ENCODE results near the gene OR1I1. TPM values are rescaled to one million over a fixed set of nuclear protein-coding genes. Genes with fewer than 3 reads are reported as not detected.

The OR1I1 gene
- total RNA-seq, 1 experiment from 2014 or later, result not detected

GRCh38 chr19:15113245-15114152 lies 31.5 kb downstream of the OR1I1 start:
- Histone ChIP-seq H3K27me3 (ENCODE audit: insufficient read depth, low read length) (no peaks in the 10 kb centered on the region), H3K36me3 (ENCODE audit: control insufficient read depth in 1 of 2, insufficient read depth in 2 of 2, low read length in 2 of 2) (peaks cover 17 to 18% of the 10 kb centered on the region in 2 experiments), H3K9ac (ENCODE audit: low read length) (no peak overlapping the region), H3K27ac (ENCODE audit: low read depth, low read length) (no peak overlapping the region), H3K79me2 (ENCODE audit: insufficient read depth, low read length) (no peaks in the 10 kb centered on the region), H3K9me2 (ENCODE audit: insufficient read depth) (no peaks in the 10 kb centered on the region), H2AFZ (ENCODE audit: low read depth, low read length, poor library complexity, severe bottlenecking) (no peak overlapping the region), H4K20me1 (ENCODE audit: insufficient read depth) (no peaks in the 10 kb centered on the region), H3K4me3 (replicated peaks in 1 of 2; ENCODE audit: low read depth in 1 of 2, low read length in 2 of 2) (no peak overlapping the region), H3K4me1 (ENCODE audit: control insufficient read depth in 1 of 2, insufficient read depth in 2 of 2, low read length in 2 of 2) (no peaks in the 10 kb centered on the region; a peak in 1 of 4 replicates), H3K9me3 (ENCODE audit: control insufficient read depth in 1 of 2, insufficient read depth in 1 of 2, low read depth in 1 of 2, low read length in 2 of 2) (no peaks in the 10 kb centered on the region), H3K4me2 (ENCODE audit: low read length) (no peak overlapping the region)
- BruUV-seq (replicated peaks), result no TSS peak
- no peak for DNase-seq (ENCODE audit: low read depth, low spot score)
- TF ChIP-seq POLR2AphosphoS5 (IDR thresholded peaks at IDR 0.05; ENCODE audit: low read depth, low read length), result no peak
- no peak for TF ChIP-seq POLR2A (IDR thresholded peaks at IDR 0.05; ENCODE audit: borderline replicate concordance, extremely low read depth, insufficient read depth, insufficient read length)
- no peak for TF ChIP-seq YY1 (IDR thresholded peaks at IDR 0.05; ENCODE audit: extremely low read depth, insufficient replicate concordance, low read depth, low read length)
- RAD21 ChIA-PET (ENCODE audit: low non-redundant PET in 1 of 2, low total read pairs in 2 of 2, uncharacterized antibody in 2 of 2, unreplicated experiment in 2 of 2), result no interaction called here
- CTCF ChIA-PET, result no interaction called here
- intact Hi-C loops (cut with micrococcal nuclease), result no loop called here
- POLR2A ChIA-PET, result interaction anchor here (0.6 to 1.4 kb wide), 3 partner anchors 11 to 257 kb away, joined by 3 to 4 read pairs (median 3); a partner anchor contains a TSS
- no peak for ATAC-seq

GRCh38 chr19:15114153-15114540 lies 32.1 kb downstream of the OR1I1 start:
- Histone ChIP-seq H3K4me2 (ENCODE audit: low read length) (no peak overlapping the region), H3K9me2 (ENCODE audit: insufficient read depth) (no peaks in the 10 kb centered on the region), H2AFZ (ENCODE audit: low read depth, low read length, poor library complexity, severe bottlenecking) (no peak overlapping the region), H3K9ac (ENCODE audit: low read length) (no peak overlapping the region), H4K20me1 (ENCODE audit: insufficient read depth) (no peaks in the 10 kb centered on the region), H3K4me1 (ENCODE audit: control insufficient read depth in 1 of 2, insufficient read depth in 2 of 2, low read length in 2 of 2) (no peaks in the 10 kb centered on the region; a peak in 1 of 4 replicates), H3K9me3 (ENCODE audit: control insufficient read depth in 1 of 2, insufficient read depth in 1 of 2, low read depth in 1 of 2, low read length in 2 of 2) (peaks cover 3 to 6% of the 10 kb centered on the region in 2 experiments; a peak in 1 of 4 replicates), H3K79me2 (ENCODE audit: insufficient read depth, low read length) (no peaks in the 10 kb centered on the region), H3K27me3 (ENCODE audit: insufficient read depth, low read length) (no peaks in the 10 kb centered on the region), H3K4me3 (replicated peaks in 1 of 2; ENCODE audit: low read depth in 1 of 2, low read length in 2 of 2) (no peak overlapping the region), H3K27ac (ENCODE audit: low read depth, low read length) (no peak overlapping the region), H3K36me3 (ENCODE audit: control insufficient read depth in 1 of 2, insufficient read depth in 2 of 2, low read length in 2 of 2) (peaks cover 23 to 24% of the 10 kb centered on the region in 2 experiments)
- TF ChIP-seq EGR1 (IDR thresholded peaks at IDR 0.05; ENCODE audit: low read depth), result no peak
- TF ChIP-seq EZH2phosphoT487 (IDR thresholded peaks at IDR 0.05; ENCODE audit: borderline replicate concordance), result no peak
- POLR2A ChIA-PET, result interaction anchor here (0.6 kb wide), 1 partner anchor 256 kb away, joined by 3 read pairs; no protein-coding TSS in a partner anchor
- RAD21 ChIA-PET (ENCODE audit: low non-redundant PET in 1 of 2, low total read pairs in 2 of 2, uncharacterized antibody in 2 of 2, unreplicated experiment in 2 of 2), result no interaction called here
- CTCF ChIA-PET, result no interaction called here
- intact Hi-C loops (cut with micrococcal nuclease), result no loop called here
- no TSS peak for BruUV-seq (replicated peaks)
- DNase-seq (ENCODE audit: low read depth, low spot score) (no peak), ATAC-seq (no peak)

Data from HCT116 (cell line).